Stimulated activated CD4-positive, alpha-beta T cell treated with anti-CD3 and anti-CD28 coated beads, Interleukin-4, amount 100 ng/mL, for 48 hours (primary cell): ENCODE results near the gene REC8.

Source experiments
- DNase-seq, 2 donors: peaks; one replicate each; pipeline ENCODE4 v3.0.0-alpha.2; 2020; ENCODE audit warnings: low read depth in 2 of 2

The REC8 gene

GRCh38 chr14:24138396-24139271 lies 33.2 kb upstream of the REC8 start:
- DNase-seq: no peak

- DNase-seq: no peak
Measured at GRCh38 chr14:24139272-24139934, 32.5 kb upstream of the REC8 start.

GRCh38 chr14:24141097-24141880 lies 30.6 kb upstream of the REC8 start, which contains the start of gene EMC9:
EMC9 (minus strand) TSS chr14:24141591; CDS start chr14:24141304, 287 bp downstream.
- peak; percentile 99 to 100 for DNase-seq

GRCh38 chr14:24143511-24143910 lies 28.4 kb upstream of the REC8 start:
- no peak for DNase-seq

- DNase-seq: no peak
Measured at GRCh38 chr14:24144451-24144850, 27.4 kb upstream of the REC8 start.

- DNase-seq: no peak
Measured at GRCh38 chr14:24145219-24145618, 26.7 kb upstream of the REC8 start.

- DNase-seq: no peak
Measured at GRCh38 chr14:24145690-24146452, 26.0 kb upstream of the REC8 start.

GRCh38 chr14:24146453-24146977 lies 25.4 kb upstream of the REC8 start, which contains the start of gene PSME2:
PSME2 (minus strand) TSS chr14:24146610; CDS start chr14:24146581, 29 bp downstream.
- peak; percentile 86 to 92 for DNase-seq

- peak; percentile 95 to 100 for DNase-seq
Measured at GRCh38 chr14:24146978-24147760, 24.7 kb upstream of the REC8 start, which contains the start of gene RNF31. RNF31 (plus strand) TSS chr14:24147498; CDS start chr14:24147699, 201 bp downstream.

GRCh38 chr14:24147761-24148428 lies 24.0 kb upstream of the REC8 start:
- DNase-seq: no peak

- DNase-seq: no peak
Measured at GRCh38 chr14:24149302-24149969, 22.4 kb upstream of the REC8 start.

- DNase-seq: no peak
Measured at GRCh38 chr14:24150061-24150460, 21.8 kb upstream of the REC8 start.

GRCh38 chr14:24150567-24150966 lies 21.3 kb upstream of the REC8 start:
- no peak for DNase-seq

GRCh38 chr14:24150993-24151392 lies 20.9 kb upstream of the REC8 start:
- no peak for DNase-seq

GRCh38 chr14:24151404-24152080 lies 20.3 kb upstream of the REC8 start:
- no peak for DNase-seq

GRCh38 chr14:24155100-24155499 lies 16.8 kb upstream of the REC8 start:
- DNase-seq: no peak

GRCh38 chr14:24156840-24157239 lies 15.0 kb upstream of the REC8 start:
- DNase-seq: no peak

- DNase-seq: no peak
Measured at GRCh38 chr14:24157331-24157730, 14.5 kb upstream of the REC8 start.
